Stimulated activated CD4-positive, alpha-beta T cell treated with anti-CD3 and anti-CD28 coated beads, Interleukin-2, amount 100 ng/mL, for 4 hours (primary cell): ENCODE results near the gene MCUB.
"Not testable (repeated sequence)": the region's sequence is repeated elsewhere in the genome, so short reads cannot be mapped to it uniquely, and the experiment has no call there.

Experiments used
- DNase-seq: peaks from one replicate; pipeline ENCODE4 v3.0.0-alpha.2; 2020; ENCODE audit warnings: low read depth

MCUB gene

GRCh38 chr4:109629775-109630174 lies 69.7 kb downstream of the MCUB start:
- no peak for DNase-seq

GRCh38 chr4:109631532-109632108 lies 71.6 kb downstream of the MCUB start:
- no peak for DNase-seq

GRCh38 chr4:109640644-109641043 lies 80.6 kb downstream of the MCUB start:
- no peak for DNase-seq

- DNase-seq: no peak
Measured at GRCh38 chr4:109645874-109646710, 86.0 kb downstream of the MCUB start.

GRCh38 chr4:109648266-109648996 lies 88.4 kb downstream of the MCUB start:
- DNase-seq: no peak

- DNase-seq: no peak
Measured at GRCh38 chr4:109648997-109649575, 89.0 kb downstream of the MCUB start.

GRCh38 chr4:109649872-109650271 lies 89.8 kb downstream of the MCUB start:
- peak; percentile 19 for DNase-seq

- no peak for DNase-seq
Measured at GRCh38 chr4:109655396-109655795, 95.3 kb downstream of the MCUB start.

GRCh38 chr4:109657854-109658418 lies 97.9 kb downstream of the MCUB start:
- no peak for DNase-seq

- no peak for DNase-seq
Measured at GRCh38 chr4:109658871-109659410, 98.9 kb downstream of the MCUB start.

- no peak for DNase-seq
Measured at GRCh38 chr4:109662116-109662515, 102.1 kb downstream of the MCUB start.

- DNase-seq: no peak
Measured at GRCh38 chr4:109662771-109663170, 102.7 kb downstream of the MCUB start.

- DNase-seq: no peak
Measured at GRCh38 chr4:109665783-109666485, 105.9 kb downstream of the MCUB start.

GRCh38 chr4:109671350-109671749 lies 111.3 kb downstream of the MCUB start:
- DNase-seq: peak; percentile 16

GRCh38 chr4:109672169-109672930 lies 112.3 kb downstream of the MCUB start:
- no peak for DNase-seq

GRCh38 chr4:109673303-109673702 lies 113.3 kb downstream of the MCUB start:
- no peak for DNase-seq

- no peak for DNase-seq
Measured at GRCh38 chr4:109675181-109675580, 115.1 kb downstream of the MCUB start.

- DNase-seq: no peak
Measured at GRCh38 chr4:109675843-109676242, 115.8 kb downstream of the MCUB start.

- no peak for DNase-seq
Measured at GRCh38 chr4:109676886-109677285, 116.8 kb downstream of the MCUB start.

- not testable (repeated sequence) for DNase-seq
Measured at GRCh38 chr4:109678472-109678871, 118.4 kb downstream of the MCUB start.

- not testable (repeated sequence) for DNase-seq
Measured at GRCh38 chr4:109678925-109679324, 118.9 kb downstream of the MCUB start.
